Left forelimb (tissue), 1 donor: ENCODE data around the gene OTOS.

Experiments used
- DNase-seq: peaks from one replicate; pipeline ENCODE4 v3.0.0-alpha.2; 2018; ENCODE audit warnings: low spot score

Gene OTOS

GRCh38 chr2:240136013-240136670 is 4.3 kb downstream of the OTOS start, which contains the start of gene COPS9:
Gene COPS9, minus strand, starts transcription at chr2:240136305. Its CDS starts 21 bp downstream, at chr2:240136284.
- peak; percentile 88 for DNase-seq

GRCh38 chr2:240135706-240136012 is 4.8 kb downstream of the OTOS start:
- DNase-seq = no peak

- DNase-seq = no peak
These were observed 5.4 kb downstream of the OTOS start for GRCh38 chr2:240134956-240135520.

GRCh38 chr2:240134466-240134865 is 6.0 kb downstream of the OTOS start:
- DNase-seq = peak; percentile 38

GRCh38 chr2:240133401-240133800 is 7.1 kb downstream of the OTOS start:
- peak; percentile 26 for DNase-seq

- no peak for DNase-seq
These were observed 7.8 kb downstream of the OTOS start for GRCh38 chr2:240132651-240132980.

DNA sequence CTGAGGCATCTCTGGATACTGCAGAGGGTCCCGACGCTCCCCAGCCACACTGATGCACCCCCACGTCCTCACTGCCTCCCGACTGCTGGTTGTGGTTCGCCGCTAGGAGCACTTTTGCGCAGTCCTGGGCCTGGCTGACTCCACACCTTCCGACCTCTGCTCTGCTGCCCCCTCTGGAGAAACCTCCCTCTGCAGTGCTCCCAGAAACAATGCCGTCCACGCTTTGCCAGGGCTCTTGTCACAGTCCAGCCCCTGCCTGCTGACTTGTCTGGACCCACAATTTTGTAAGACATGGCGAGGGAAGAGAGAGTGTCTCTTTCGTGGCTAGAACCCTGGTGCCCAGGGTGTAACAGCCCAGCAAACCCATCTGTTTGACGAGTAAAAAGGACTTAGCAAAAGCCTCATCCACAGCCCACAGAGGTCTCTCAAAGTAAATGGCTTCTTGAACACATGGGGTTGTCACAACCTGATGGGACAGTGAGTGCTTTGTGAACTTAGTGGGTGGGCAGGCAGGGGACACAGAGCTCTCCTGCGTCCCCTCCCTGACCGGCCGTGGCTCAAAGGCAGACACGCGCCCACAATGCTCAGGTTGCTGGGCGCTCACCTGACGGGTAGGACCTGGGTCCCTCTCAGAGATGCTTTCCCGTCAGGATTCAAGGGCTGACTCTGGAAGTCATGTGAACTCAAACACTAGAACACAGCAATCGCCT is 8.4 kb downstream of the OTOS start:
- peak; percentile 31 for DNase-seq

DNA sequence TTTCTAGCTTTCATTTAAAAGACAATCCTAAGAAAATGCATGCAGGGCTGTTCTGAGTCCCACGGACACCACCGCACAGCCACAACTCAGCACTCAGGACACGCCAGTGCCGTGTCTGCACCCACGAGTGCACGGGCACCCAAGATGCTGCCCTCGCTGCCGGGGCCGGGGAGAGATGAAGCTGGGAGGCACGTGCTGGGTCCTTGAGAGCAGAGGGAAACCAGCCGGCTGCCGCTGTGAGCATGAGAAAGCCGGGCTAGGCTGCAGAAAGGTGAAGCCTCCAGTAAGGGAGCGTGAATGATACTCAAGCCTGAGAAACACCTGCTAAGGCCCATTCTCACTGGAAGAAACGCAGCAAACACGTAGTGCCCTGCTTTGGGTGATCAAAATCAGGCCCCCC is 9.2 kb downstream of the OTOS start:
- DNase-seq = peak; percentile 48

DNA sequence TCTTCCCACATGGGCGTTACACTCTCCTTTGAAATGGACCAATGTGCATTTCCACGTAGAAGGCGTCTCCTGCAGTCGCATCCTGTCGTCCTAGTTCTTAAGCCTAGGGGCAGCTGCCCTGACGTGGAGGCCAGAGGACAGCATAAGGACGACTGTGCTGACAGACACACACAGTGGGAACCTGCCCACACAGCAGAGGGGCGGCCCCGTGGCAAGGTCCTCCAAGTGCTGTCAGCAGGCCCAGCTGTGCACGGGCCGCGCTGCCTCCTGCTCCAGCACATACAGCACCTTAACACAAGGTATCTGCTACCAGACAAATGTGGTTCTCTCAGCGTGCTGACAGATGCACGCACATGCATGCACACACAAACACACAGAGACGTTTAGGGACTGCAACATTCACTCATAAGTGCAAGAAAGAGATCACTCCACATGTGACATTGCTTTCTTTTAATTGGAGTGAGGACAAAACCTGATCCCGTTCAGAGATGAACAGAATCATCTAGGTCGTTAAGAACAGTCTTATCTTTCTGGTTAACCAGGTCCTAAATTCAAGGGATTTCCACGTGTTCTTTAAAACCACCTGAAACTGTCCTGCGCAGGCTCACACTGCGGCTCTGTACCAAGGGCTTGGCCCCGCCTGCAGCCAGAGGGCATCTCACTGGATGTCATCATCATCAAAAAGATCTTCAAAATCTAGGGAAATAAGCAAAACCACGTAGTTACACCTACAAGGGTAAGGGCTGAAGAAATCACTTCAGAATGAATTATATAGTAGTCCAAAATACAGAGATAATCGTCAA is 9.9 kb downstream of the OTOS start:
- DNase-seq = no peak

DNA sequence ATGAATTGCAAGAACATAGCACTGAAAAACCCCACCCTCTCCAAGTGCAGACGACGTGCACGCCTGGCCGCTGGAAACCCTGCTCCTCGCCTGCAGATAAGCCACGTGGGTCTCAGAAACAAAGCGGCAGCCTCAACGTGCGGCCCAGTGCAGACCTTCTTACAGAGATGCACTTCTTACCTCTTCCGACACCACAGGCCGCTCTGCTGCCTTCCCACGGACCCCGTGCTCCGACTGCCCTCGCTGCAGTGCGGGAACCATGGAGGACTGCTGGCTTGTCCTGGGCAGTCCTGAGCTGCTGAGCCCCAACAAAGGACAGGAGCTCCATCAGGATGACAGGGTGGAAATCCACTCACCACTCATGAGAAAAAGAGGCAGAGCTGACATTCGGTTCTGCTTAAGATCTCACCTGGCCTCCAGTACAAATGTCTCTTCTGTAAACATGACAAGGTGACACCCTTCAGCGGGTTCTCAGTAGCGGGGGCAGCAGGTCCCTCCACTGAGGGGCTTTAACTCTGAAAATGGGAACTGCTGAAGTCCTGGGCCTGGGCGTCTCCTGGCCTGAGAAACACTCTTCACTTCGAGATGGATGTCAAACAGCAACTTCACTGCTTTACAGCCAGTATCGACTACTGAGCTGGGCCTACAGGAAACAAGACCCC is 10.6 kb downstream of the OTOS start:
- DNase-seq = peak; percentile 53

GRCh38 chr2:240129311-240129710 is 11.1 kb downstream of the OTOS start:
- DNase-seq = no peak

DNA sequence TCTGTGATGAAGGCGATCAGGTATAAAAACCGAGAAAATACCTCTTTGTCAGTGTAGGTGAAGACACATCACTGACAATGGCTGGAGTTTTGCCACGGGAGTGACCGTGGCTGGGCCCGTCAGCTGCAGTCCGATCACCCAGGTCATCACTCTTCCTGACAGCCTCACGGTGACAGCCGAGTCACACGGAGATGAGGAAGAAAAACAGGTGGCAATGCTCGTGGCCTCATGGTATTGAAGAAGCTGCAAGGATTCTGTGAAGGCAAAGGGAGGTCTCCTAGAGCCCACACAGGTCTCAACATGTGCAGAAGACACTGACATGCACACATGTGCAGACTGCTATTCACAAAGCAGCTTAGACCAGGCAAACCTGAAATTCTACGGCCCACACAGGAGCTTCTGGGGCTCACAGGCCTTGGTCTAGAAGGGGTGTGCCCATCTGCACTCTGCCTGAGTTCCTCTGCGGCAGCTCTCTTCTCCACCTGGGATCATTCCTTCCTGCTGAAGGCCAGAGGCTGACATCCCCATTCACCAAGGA is 11.8 kb downstream of the OTOS start:
- peak; percentile 42 for DNase-seq

DNA sequence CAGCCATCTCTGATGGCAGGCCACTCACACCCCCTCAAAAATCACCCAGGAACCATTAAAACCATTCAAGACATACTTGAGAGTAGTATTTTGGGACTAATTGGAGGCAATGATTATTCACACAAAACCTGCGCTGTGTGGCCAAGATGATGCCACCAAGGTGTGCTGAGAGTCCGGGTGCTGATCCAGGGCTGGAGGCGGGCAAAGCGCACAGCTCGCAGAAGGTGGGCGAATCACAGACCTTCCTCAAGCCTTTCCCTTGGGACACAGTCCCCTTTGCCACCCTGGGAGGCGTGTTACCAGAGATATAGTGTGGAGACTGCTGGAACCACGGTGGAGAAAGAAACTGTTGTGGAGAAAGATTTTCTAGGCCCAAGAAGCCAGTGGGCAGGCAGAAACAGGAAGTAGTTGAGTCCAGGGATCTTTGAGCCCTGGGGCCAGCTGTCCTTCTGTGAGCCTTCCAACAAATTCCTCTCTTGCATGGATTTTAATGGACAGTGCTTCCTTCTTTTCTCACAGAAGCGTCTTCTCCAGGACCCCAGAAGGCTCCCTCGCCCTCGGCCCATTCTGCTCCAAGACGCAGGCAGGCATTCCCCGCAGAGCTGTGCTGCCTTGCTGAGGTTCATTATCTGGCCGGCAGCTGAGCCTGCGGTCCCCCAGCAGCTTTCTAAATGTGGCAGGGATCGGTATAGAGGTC is 12.4 kb downstream of the OTOS start:
- DNase-seq = peak; percentile 41

GRCh38 chr2:240127191-240127750 is 13.2 kb downstream of the OTOS start:
- DNase-seq = peak; percentile 53

DNA sequence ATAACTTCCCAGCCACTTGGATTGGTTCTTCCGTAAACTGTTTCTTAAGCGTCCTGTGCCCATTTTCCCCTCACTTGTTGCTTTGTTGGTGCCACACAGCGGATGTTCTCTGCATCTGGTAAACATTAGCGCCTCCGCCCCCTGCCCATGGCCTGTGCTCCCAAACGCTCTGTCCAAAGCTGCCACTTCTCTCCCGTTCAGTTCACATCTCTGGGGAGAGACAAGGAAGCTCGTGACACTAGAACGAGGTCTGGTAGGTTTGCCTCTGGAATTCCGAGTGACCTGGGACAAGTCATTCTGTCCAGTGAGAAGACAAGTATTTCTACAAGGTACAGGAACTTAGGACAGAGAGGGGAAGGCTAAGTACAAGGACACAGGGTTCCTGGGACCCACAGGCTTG is 13.7 kb downstream of the OTOS start:
- peak; percentile 30 for DNase-seq

- DNase-seq = peak; percentile 57
These were observed 14.7 kb downstream of the OTOS start for GRCh38 chr2:240125742-240126141.

GRCh38 chr2:240124651-240125030 is 15.8 kb downstream of the OTOS start:
- DNase-seq = no peak

DNA sequence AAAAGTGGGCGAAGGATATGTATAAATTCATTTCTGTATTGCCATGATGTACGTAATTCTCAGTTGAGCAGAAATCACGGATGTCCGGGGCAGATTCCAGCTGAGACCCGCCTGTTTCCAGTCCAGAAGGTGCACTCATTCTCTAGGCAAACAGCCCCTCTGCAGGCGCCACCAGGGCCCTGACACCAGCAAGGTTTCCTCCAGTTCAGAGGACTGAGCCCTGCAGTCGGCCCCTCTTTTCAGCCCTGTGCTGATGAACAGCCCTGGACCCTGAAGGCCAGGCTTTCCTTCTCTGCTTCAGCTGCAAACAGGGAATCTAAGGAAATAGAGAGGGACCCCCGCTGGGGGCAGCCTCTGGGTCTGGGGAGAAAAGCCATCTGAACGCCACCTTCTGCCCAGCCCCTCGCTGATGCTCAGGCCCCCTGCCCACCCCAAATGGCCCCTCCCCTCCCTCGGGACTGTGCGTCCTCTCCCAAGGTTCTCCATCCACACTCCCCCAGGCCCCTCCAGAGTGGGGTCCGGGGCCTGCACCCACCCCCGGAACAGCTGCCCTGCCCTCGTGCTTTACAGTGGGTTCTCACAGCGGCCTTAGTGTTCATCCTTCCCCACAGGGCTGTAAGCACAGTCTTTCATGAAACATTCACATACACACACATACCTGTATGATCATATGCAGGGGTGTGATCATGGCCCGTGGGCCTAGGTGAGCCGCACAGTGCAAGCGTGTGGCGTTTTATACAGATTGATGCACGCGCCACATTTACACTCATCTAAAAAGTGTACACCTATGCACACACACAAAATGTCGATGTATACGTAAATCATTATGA is 16.4 kb downstream of the OTOS start:
- DNase-seq = peak; percentile 53

DNA sequence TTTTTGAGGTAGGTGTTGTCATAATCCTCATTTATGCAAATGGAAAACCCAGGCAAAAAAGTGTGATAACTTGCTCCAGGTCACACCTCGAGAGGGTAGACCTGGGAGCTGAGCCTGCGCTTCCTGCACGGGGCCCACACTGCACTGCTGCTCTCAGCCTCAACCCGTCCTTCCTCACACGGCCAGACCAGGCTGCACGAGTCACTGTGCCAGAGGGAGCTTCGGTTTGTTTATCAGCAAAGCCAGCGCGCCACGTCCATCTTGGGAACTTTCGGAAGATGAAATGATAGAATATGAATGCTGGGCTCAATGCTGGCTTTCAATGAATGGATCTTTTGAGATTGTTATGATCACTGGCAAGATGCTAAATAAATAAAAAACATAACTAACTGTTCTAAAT is 18.8 kb downstream of the OTOS start:
- no peak for DNase-seq

GRCh38 chr2:240121190-240121589 is 19.3 kb downstream of the OTOS start:
- DNase-seq = no peak
